ENCODE results near the gene SFRP2. TPM values are rescaled to one million over a fixed set of nuclear protein-coding genes. Genes with fewer than 3 reads are reported as not detected.

SFRP2 gene
- total and polyA plus RNA-seq, 2 of the 4 experiments (the other 2 are of a cell fraction), result not detected

- no peaks in the 10 kb centered on the region for H3K4me1 ChIP-seq (ENCODE audit: control insufficient read depth, insufficient read depth, low read length)
- H3K4me3 ChIP-seq (ENCODE audit: insufficient read depth, low read depth, low read length), result no peak overlapping the region
- no peak overlapping the region for H4K5ac ChIP-seq (ENCODE audit: low read depth, low read length)
- no peak overlapping the region for H2BK120ac ChIP-seq (ENCODE audit: low read depth, low read length)
- in situ Hi-C loops (cut with MboI; ENCODE audit: low sequenced_read_pairs) (no loop called here), intact Hi-C loops (cut with micrococcal nuclease) (no loop called here), dilution Hi-C loops (cut with HindIII; ENCODE audit: low sequenced_read_pairs, unreplicated experiment) (no loop called here)
- H2BK15ac ChIP-seq (ENCODE audit: low read depth, low read length), result no peak overlapping the region
- no peaks in the 10 kb centered on the region for H3K79me1 ChIP-seq (ENCODE audit: low read depth in 1 of 2, low read length in 2 of 2)
- DNase-seq (no peak), ATAC-seq (ENCODE audit: low read depth) (no peak)
- H3K4ac ChIP-seq (ENCODE audit: low read depth, low read length), result no peak overlapping the region
- no peaks in the 10 kb centered on the region for H3K36me3 ChIP-seq (ENCODE audit: control insufficient read depth, insufficient read depth, low read length)
- WGBS, 2 experiments (ENCODE audit: extremely low coverage in 2 of 2, insufficient read length in 1 of 2), result no CpG with 5 or more reads among the region's 2 CpGs
- H3K14ac ChIP-seq (replicated peaks; ENCODE audit: low read depth, low read length), result no peak overlapping the region
- H3K18ac ChIP-seq (ENCODE audit: low read depth, low read length), result no peak overlapping the region
- no peak overlapping the region for H2BK5ac ChIP-seq (ENCODE audit: low read depth, low read length, poor library complexity, severe bottlenecking)
- H3K4me2 ChIP-seq (ENCODE audit: low read depth, low read length), result no peak overlapping the region
- H4K8ac ChIP-seq (ENCODE audit: low read depth in 2 of 2, low read length in 2 of 2), result no peak overlapping the region
- H3K56ac ChIP-seq (ENCODE audit: extremely low read depth, insufficient read depth, low read length), result no peak overlapping the region
- H3K9me3 ChIP-seq (ENCODE audit: control insufficient read depth, insufficient read depth, low read length), result no peaks in the 10 kb centered on the region
- H2AFZ ChIP-seq (replicated peaks; ENCODE audit: low read length, poor library complexity), result no peak overlapping the region
- CTCF ChIA-PET, result no interaction called here
- no peak overlapping the region for H3K9ac ChIP-seq (ENCODE audit: low read depth, low read length)
- H2BK20ac ChIP-seq (ENCODE audit: low read depth, low read length), result no peak overlapping the region
- no peak for TF ChIP-seq FOS (IDR thresholded peaks at IDR 0.05; ENCODE audit: low read depth, low read length)
- TF ChIP-seq USF2 (IDR thresholded peaks at IDR 0.05; ENCODE audit: low read depth, low read length), result no peak
- no peak for TF ChIP-seq RCOR1 (IDR thresholded peaks at IDR 0.05; ENCODE audit: insufficient replicate concordance, low read length)
- no peak for TF ChIP-seq BHLHE40 (IDR thresholded peaks at IDR 0.05; ENCODE audit: low read depth, low read length)
- no peak for TF ChIP-seq MAZ (IDR thresholded peaks at IDR 0.05; ENCODE audit: borderline replicate concordance, low read depth, low read length)
- no peak for TF ChIP-seq CEBPB (IDR thresholded peaks at IDR 0.05; ENCODE audit: low read depth, low read length)
- TF ChIP-seq POLR2A (IDR thresholded peaks at IDR 0.05; ENCODE audit: low read depth, low read length), result no peak
- TF ChIP-seq, protein P1, sequence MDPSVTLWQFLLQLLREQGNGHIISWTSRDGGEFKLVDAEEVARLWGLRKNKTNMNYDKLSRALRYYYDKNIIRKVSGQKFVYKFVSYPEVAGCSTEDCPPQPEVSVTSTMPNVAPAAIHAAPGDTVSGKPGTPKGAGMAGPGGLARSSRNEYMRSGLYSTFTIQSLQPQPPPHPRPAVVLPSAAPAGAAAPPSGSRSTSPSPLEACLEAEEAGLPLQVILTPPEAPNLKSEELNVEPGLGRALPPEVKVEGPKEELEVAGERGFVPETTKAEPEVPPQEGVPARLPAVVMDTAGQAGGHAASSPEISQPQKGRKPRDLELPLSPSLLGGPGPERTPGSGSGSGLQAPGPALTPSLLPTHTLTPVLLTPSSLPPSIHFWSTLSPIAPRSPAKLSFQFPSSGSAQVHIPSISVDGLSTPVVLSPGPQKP (IDR thresholded peaks at IDR 0.05; ENCODE audit: borderline replicate concordance, low read depth, low read length), result no peak
- no peak for TF ChIP-seq SMC3 (IDR thresholded peaks at IDR 0.05; ENCODE audit: low read depth, low read length)
- TF ChIP-seq MXI1 (IDR thresholded peaks at IDR 0.05; ENCODE audit: borderline replicate concordance, low read depth, low read length), result no peak
- TF ChIP-seq MAFK (IDR thresholded peaks at IDR 0.05; ENCODE audit: low read depth, low read length), result no peak
- TF ChIP-seq CTCF (conservative IDR thresholded peaks at IDR 0.05; ENCODE audit: low read depth, low read length), result no peak
- TF ChIP-seq CHD1 (IDR thresholded peaks at IDR 0.05; ENCODE audit: low read depth, low read length), result no peak
- H3K9me1 ChIP-seq (ENCODE audit: insufficient read depth, low read length), result no peaks in the 10 kb centered on the region
- no peak overlapping the region for H4K91ac ChIP-seq (ENCODE audit: insufficient read depth, low read depth, low read length)
- no peak overlapping the region for H3K27ac ChIP-seq (ENCODE audit: insufficient read depth, low read length)
- H3K23ac ChIP-seq (ENCODE audit: low read depth, low read length), result no peak overlapping the region
- BruUV-seq (replicated peaks), result no TSS peak
- H2AK5ac ChIP-seq (ENCODE audit: low read depth, low read length), result no peak overlapping the region
- POLR2A ChIA-PET (ENCODE audit: unreplicated experiment), result no interaction called here
- no peak overlapping the region for H2AK9ac ChIP-seq (replicated peaks; ENCODE audit: low read depth, low read length, poor library complexity)
- H3K27me3 ChIP-seq (ENCODE audit: control insufficient read depth, insufficient read depth, low read length), result no peaks in the 10 kb centered on the region
- H4K20me1 ChIP-seq (ENCODE audit: insufficient read depth, low read length), result no peaks in the 10 kb centered on the region
These were observed 27.7 kb upstream of the SFRP2 start for GRCh38 chr4:153816542-153816941.
